NCI-H510A (cell line): ENCODE results near the gene CUL3.

Source experiments
- DNase-seq: peaks from one replicate; lab custom pipeline; 2025; lab: John Stamatoyannopoulos, UW

Gene CUL3

DNA sequence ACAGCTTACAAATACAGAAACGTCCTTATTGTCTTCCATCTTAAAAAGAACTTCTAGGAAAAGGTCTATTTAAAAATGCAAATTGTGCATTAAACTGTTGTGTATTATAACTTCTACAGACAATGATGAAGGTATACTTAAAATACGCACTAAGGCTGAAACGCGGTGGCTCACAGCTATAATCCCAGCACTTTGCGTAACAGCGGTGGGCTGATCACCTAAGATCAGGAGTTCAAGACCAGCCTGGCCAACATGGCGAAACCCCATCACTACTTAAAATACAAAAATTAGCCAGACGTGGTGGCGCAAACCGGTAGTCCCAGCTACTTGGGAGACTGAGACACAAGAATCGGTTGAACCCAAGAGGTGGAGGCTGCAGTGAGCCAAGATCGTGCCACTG lies 4.9 kb downstream of the CUL3 start:
- DNase-seq: no peak

DNA sequence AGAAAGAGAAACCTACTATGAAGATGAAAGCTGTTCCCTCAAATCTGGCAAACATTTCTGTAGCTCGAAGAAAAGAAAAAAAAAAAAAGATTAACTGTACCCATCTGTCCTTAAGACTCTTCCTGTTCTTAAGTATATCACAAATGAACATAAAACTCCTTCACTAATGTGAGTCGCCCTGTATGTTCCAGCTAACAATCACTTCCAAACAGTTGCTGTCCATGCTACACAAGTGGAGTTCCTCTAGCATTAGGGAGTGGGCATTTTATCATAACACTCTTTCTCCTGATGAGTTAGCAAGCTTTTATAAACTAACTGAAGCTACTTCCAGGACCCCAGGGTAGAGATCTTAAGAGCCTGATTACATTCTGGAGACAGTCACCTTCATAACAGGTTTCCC lies 5.8 kb downstream of the CUL3 start:
- no peak for DNase-seq

DNA sequence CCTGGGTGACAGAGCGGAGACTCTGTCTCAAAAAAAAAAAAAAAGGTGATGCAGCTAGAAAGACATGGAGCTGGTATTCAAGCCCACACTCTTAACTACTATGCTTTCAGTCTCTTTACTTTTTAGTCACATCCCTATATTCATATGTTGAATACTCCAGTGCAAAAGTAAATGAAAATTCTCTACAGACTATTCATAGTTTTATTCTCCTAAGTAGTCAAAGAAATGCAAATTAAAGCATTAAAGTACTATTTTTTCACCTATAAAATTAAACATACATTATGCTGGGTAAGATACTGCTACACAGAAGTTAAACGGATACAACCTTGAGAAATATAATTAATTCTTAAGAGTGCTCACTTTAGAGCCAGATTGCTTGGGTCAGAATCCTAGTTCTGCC lies 7.6 kb downstream of the CUL3 start:
- DNase-seq: no peak

DNA sequence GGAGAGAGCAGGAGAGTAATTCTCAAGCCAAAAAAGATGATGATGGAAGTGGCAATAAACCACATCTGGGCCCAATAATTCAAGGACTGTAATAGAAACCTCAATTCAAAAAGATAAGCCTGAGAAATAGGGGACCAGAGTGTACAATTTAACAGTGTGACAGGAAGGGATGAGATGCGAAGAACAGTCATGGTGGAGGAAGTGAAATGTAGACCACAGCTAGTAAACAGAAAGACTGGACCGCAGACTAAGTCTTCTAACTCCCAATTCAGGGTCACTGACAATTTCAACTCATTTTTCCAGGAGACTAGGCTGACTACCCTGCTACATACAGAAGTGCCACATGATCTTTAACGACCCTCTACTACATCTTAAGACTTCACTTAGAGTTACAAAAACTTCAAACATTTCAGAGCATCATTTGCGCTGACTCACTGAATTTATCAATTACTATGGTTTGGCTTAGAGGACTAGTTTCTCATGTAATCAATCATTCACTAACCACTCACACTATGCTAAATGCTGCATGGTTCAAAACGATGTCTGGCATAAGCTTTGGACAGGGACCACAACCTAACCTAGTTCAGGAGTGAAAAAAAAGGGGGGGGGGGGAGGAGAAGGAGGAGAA lies 9.0 kb downstream of the CUL3 start:
- DNase-seq: no peak

DNA sequence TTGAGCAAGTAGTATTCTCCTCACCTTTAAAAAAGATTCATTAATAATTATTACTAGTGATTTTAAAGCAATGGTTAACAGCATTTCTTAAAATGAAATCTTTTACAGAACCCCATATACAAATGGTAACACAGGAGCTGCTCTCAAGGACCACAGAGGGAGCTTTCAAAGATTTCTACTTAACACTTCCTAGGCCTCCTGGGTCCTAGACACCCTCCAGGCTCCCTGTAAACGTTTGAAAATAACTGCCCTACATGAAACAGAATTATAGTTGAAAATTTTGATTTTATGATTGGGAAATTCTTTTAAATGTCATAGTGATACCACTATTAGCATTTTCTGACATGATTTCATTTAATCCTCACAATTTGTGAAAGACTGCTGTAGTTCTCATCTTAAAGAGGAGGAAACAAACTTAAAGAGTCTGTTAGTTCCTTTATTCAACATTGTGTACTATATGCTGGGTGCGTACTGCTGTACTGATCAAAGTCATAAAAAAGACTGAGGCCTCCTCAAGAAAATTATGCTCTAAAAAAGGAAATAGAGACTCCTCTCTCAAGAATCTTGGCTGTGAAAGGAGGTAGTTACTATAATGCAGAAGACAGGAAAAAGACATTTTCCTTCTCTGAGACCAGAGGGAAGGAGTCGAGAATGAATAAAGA lies 10.6 kb downstream of the CUL3 start:
- DNase-seq: no peak

DNA sequence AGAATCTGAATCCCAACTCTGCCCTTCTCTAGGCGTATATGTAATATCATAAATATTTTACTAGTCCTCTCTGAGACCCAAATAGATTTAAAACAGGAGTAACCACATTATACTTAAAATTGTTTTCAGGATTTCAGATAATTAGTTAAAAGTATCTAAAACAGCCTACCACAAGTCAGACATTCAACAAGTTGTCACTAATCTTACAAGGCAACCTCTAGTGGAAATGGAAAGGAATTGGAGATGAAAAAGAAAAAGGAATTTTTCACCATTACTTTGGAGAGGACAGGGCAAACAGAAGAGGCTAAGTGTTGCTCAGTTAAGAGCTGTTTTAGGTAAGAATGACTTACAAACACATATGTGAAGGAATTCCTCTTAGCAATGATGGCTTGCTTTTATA lies 11.4 kb downstream of the CUL3 start:
- DNase-seq: no peak

DNA sequence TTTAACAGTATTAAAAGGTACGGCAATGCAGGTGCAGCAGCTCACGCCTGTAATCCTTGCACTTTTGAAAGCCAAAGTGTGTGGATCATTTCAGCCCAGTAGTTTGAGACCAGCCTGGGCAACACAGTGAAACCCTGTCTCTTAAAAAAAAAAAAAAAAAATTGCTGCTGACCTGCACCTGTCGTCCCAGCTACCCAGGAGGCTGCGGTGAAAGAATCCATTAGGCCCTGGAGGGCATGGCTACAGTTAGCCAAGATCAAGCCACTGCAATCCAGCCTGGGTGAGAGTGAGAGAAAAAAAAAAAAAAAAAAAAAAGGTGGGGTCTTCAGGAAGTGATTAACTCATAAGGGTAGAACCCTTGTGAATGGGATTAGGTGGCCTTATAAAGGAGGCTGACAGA lies 12.8 kb downstream of the CUL3 start:
- no peak for DNase-seq

DNA sequence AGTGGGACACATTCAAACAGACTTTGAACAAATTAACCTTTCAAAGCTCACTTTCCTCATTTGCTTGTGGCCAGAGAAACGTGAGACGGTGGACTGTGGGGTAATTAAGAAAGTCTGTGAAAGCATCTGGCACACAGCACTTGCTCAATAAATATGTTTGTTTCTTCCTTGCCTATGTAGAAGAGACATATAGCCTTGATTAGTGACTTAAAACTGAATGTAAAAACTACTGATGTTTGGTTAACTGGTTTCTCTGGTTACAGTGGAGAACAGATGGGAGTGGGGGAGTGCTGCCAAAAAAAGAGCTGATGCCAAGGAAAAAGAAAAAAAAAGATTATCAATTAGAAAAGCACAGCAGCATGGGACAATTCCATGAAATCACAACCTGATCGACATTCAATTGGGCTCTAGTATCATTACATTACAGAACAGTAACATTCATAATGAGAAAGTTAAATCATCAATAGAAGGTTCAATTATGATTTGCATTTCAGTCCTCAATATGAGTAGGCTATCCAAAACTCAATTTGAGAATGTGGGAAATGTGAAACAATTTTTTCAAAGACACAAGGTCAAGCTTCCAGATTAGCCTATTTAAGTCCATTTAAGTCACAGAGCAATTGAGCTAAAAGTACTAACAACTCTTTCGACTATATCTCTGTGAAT lies 14.7 kb downstream of the CUL3 start:
- DNase-seq: no peak

DNA sequence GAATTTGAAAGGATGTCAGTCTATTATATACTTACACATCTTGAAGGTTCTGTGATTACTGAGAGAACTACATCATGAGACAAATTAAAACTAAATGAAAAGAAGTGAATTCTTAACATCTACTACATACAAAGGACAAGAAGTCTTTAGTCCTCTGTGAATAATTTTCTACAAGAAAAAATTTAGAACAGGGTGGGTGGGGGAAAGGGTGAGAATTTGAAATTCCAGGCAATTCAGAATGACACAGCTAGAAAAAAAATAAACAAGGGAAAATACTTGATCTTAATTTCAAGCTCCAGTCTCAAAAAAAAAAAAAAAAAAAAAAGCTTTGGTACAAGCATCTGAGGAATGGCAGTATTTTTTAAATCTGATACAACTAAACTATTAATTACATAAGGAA lies 15.5 kb downstream of the CUL3 start:
- DNase-seq: no peak

DNA sequence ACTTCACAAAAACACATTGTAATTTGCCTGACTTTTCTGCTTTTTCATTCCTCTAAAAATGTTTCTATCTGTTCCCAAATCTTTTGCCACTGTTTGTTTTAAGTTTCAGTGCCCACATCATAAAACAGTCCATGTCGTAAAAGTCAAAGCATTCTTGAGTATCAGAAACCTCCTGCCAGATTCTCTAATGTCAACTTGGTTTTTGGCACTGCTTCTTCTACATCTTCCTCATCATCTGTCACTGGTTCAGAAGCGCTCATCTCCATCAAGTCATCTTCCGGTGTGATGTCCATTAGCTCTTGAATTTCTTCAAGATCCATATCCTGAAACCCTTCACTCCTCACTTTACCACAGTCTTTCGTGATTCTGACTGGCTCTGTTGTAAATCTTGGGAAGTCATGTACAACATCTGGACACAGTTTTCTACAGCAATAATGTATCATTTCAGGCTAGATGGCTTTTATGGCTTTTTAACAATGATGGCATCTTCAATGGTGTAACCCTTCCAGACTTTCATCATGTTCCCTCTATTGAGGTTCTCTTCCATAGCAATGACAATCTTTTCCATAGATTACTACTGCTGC lies 19.6 kb downstream of the CUL3 start:
- no peak for DNase-seq

DNA sequence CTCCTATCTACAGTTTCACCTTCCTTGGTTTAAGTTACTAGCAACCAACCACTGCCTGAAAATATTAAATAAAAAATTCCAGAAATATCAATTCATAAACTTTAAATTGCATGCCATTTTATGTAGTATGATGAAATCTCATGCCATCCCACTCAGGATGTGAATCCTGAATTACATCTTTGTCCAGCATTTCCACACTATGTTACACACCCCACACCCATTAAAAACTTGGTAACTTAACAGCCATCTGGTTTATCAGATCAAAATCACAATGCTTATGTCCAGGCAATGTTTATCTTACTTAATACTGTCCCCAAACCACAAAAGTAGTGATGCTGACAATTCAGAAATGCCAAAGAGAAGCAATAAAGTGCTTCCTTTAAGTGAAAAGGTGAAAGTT lies 21.6 kb downstream of the CUL3 start:
- no peak for DNase-seq

DNA sequence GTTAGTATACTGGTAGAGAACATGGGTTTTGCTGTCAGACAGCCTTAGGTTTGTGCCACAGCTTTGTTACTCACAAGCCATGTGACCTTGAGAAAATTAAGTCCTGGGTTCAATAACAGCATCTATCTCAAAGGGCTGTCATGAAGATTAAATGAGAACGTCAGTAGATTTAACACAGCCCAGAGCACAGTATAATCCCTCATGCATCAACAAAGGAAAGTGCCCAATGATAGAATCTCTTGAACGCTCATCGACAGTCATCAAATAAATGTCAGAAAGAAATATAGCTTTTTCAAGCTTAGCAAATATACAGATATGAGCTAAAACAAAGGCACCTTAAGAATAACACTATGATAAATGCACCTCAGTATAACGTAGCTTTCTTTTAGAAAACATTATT lies 22.3 kb downstream of the CUL3 start:
- no peak for DNase-seq

DNA sequence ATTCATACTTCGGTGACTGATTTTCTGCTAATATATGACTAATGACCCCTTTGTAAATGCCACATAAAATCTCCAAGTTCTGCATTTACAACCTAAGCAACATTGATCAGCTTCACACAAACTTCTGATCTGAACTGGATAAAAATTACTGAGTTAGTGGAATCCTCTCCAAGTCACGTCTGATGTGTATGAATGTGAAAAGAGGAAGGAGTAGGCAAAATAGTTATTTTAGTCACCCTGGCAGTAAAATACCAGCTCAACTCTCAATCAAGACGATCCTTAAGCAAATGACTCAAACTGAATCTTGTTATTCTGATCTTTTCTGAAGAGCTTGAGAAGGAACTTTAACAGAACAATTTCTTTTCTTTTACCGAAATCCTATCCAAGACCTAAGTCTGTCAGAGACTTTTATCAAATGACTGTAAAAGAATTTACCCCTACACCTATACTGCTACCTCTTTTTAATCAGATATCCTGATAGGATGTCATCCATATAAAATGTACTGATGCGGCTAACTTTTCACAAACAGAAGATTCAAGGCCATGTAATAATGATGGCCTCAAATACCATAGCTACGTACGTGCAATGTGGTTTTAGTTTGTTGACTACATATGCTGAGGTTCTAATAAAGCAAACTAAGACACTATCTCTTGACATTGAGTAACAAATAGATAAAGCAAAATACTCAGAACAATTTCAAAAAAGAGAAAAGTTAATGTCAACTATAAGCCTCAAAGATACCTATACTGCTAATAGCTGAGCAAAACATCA lies 23.7 kb downstream of the CUL3 start:
- no peak for DNase-seq

DNA sequence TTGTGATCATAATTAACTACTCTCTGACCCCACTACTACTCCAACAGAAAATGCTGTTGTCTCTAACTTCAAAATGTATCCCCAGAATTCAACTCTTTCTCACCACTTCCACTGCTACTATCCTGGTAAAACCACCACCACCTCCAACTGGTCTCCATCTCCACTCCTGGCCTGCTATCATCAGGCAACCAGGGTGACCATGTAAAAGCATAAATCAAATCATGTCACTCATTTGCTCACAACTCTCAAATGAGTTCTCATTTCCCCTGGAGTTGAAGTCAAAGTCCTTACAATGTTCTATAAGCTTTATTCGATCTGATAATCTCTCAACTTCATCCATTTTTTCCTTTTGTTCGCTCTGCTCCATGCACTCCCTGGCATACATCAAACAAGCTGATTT lies 24.6 kb downstream of the CUL3 start:
- no peak for DNase-seq

DNA sequence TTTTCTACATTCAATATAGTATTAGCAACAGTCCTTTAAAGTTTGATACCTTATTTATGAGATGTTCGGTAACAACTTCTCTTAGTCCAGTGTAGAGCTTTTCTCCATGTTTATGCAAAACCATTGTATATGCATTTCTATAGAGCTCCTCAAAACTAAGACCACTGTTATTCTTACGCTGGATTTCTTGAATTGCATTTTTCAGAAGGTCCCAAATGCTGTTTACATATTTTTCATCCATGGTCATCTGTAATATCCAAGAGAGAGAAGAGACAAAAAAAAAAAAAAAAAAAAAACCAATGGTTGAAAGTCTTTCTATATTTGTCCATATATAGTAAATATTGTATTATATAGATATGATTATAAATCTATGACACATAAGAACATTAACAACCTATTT lies 27.6 kb downstream of the CUL3 start:
- DNase-seq: no peak

DNA sequence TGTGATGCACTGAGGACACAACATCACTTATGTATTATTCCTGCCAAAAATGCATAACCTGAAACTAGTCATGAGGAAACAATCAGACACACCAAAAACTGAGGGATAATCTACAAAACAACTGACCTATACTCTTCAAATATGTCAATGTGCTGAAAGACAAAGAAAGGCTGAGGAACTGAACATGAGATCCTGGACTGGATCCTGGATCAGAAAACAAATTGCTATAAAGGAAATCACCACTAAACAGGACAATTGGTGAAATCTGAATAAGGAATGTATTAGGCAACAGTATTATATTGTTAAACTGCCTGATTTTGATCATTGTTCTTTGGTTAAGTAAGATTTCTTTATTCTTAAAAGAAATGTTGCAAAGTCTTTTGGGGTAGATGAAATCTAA lies 28.8 kb downstream of the CUL3 start:
- no peak for DNase-seq

DNA sequence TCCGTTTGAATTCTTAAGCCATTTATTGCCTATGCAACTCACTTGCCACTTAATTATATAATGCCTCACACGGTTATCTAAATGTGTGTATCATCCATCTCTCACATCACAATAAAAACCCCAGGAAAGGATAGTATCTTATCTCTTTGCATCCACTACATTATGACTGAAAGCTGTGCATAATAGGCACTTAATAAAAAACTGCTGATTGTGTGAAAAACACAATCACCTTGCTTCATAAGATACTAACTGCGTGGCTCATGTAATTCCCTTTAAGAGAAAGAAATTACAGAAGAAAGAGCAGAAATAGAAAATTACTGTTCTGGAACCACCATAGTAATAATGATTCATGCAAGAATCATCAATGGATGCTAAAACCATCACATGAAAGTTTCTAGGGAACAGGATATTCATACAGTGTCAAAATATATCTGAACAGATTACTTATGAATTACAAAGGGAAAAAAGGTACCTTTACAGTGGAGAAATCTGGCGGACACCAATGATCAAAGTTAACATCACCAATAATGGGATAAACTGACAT lies 29.3 kb downstream of the CUL3 start:
- no peak for DNase-seq

DNA sequence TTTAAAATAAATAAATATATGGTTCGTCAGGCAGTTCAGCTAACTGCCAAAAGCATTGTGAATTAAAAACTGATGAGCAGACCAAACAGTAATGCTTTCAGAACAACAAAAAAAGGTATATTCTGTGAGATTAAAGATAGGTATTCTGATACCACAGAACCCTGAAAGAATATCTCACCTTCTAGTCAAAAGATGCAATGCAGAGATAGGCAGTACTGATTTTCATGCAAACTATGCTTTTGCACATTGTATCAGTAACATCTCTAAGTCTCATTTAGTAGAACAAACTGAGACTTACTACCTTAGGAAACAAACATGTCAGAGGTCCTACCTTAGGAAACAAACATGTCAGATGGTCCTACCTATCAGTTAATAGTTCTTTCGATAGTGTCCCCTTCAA lies 32.4 kb downstream of the CUL3 start:
- DNase-seq: no peak

DNA sequence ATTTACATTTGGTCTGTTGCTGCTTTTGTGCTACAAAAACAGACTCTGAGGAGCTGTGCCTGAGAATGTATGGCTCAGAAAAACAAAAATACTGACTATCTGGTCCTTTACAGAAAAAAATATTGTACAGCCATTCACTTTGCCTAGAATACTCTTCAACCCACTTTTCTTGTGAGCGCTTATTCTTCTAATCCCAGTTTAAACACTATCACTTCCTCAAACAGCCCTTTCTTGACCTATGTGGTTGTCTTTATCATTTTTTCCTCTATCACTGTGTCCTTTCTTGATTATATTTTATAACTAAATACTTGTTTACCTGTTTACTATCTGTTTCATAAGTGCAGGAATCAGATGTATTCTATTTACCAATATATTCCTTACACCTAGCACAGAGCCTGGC lies 33.5 kb downstream of the CUL3 start:
- no peak for DNase-seq

DNA sequence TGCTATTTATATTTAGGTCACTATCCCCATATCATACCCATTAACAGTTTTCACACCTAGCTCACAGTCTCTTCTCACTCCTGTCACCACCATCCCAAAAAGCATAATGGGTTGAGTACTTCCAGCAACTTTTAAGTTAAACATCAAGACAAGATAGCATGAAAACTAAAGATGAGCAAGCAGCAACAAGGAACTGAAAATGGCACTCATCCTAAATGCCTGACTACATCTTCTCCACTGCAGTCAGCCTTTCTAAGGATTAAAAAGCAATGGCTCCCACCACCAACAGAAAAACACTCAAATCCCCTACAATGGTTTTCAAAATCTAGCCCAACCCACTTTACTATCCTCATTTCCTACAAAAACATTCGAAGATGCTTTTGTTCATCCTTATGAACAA lies 38.2 kb downstream of the CUL3 start:
- no peak for DNase-seq

DNA sequence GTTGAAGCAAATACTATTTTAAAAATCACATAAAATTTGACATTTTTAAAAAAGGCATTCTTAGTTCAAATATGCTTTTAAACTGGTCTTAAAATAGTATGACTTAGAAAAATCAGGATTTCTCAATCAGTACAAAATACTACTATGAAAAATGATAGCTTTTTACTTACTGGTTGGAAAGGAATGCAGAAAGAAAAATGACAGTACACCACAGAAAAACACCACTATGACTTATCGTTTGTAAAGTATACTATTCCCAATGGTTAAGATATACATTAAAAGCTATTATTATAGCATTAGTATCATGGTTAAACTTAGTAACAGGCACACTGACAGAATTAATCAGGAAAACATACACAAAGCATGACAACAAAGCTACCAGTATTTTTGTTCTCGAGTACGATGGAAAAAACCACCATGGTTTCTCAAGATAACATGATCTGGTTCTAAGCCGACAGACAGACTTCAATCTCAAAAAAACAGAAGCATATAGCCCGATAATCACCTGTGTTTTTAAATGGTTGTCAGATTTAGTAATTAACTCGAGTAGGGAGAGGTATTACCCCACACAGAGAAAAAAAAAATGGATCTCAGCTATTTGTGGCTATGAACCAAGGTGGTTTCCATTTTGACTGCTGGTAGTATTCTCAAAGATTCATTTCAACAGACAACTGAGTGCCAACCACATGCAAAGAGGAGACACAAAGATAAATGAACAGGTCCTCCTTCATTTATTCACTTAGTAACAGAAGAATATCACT lies 39.1 kb downstream of the CUL3 start:
- DNase-seq: no peak

DNA sequence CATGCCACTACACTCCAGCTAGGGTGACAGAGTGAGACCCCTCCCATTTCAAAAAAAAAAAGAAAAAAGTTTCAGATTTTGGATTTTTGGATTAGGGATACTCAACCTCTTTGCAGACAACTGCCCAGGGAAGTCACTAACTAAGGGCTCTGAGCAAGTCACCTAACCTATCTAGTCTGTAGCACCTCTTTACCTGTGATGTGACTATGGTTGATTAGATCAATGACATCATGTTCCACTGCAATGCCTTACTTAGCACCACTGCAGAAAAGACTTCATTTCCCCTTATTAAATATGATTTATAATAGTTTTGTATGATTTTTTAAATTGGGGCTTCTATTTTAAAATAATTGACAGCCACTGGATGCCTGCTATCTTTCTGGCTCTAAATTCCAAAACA lies 41.2 kb downstream of the CUL3 start:
- no peak for DNase-seq
